ENCODE measurements around the gene LIF.
"Not testable (repeated sequence)": the region's sequence is repeated elsewhere in the genome, so short reads cannot be mapped to it uniquely, and the experiment has no call there.

The LIF gene

DNA sequence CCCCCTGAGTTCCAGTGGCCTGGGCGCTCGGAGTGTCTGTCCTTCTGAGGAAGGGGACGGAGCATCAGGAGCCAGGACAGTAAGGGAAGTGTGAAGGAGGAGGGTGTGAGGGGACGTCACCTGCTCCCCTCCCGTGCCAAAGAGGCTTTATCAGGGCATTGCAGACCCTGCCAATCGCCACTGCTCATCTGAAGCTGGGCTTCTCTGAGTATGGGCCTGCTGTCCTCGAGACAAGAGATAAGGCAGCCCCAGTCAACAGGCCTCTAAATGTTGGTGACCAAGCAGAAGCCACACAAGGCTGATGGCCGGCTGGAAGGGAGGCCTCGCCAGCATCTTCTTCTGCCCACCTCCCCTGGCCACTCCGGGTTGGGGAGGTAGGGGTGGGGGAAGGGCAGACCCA, 29.8 kb downstream of the LIF start:
- Histone ChIP-seq H3K27ac (replicated peaks) (no peak overlapping the region), H3K27me3 (ENCODE audit: insufficient read depth, poor library complexity, severe bottlenecking) (no peaks in the 10 kb centered on the region), H3K4me3 (replicated peaks; ENCODE audit: insufficient read depth, low read length) (no peak overlapping the region)
- no peak for TF ChIP-seq POLR2AphosphoS5 (IDR thresholded peaks at IDR 0.05; ENCODE audit: low read depth)
- no peak for TF ChIP-seq GABPA (IDR thresholded peaks at IDR 0.05; ENCODE audit: low read depth)
- TF ChIP-seq, protein P1, sequence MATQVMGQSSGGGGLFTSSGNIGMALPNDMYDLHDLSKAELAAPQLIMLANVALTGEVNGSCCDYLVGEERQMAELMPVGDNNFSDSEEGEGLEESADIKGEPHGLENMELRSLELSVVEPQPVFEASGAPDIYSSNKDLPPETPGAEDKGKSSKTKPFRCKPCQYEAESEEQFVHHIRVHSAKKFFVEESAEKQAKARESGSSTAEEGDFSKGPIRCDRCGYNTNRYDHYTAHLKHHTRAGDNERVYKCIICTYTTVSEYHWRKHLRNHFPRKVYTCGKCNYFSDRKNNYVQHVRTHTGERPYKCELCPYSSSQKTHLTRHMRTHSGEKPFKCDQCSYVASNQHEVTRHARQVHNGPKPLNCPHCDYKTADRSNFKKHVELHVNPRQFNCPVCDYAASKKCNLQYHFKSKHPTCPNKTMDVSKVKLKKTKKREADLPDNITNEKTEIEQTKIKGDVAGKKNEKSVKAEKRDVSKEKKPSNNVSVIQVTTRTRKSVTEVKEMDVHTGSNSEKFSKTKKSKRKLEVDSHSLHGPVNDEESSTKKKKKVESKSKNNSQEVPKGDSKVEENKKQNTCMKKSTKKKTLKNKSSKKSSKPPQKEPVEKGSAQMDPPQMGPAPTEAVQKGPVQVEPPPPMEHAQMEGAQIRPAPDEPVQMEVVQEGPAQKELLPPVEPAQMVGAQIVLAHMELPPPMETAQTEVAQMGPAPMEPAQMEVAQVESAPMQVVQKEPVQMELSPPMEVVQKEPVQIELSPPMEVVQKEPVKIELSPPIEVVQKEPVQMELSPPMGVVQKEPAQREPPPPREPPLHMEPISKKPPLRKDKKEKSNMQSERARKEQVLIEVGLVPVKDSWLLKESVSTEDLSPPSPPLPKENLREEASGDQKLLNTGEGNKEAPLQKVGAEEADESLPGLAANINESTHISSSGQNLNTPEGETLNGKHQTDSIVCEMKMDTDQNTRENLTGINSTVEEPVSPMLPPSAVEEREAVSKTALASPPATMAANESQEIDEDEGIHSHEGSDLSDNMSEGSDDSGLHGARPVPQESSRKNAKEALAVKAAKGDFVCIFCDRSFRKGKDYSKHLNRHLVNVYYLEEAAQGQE (IDR thresholded peaks at IDR 0.05; ENCODE audit: insufficient replicate concordance, low read depth) = no peak
- TF ChIP-seq, protein P2, sequence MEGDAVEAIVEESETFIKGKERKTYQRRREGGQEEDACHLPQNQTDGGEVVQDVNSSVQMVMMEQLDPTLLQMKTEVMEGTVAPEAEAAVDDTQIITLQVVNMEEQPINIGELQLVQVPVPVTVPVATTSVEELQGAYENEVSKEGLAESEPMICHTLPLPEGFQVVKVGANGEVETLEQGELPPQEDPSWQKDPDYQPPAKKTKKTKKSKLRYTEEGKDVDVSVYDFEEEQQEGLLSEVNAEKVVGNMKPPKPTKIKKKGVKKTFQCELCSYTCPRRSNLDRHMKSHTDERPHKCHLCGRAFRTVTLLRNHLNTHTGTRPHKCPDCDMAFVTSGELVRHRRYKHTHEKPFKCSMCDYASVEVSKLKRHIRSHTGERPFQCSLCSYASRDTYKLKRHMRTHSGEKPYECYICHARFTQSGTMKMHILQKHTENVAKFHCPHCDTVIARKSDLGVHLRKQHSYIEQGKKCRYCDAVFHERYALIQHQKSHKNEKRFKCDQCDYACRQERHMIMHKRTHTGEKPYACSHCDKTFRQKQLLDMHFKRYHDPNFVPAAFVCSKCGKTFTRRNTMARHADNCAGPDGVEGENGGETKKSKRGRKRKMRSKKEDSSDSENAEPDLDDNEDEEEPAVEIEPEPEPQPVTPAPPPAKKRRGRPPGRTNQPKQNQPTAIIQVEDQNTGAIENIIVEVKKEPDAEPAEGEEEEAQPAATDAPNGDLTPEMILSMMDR (IDR thresholded peaks at IDR 0.05; ENCODE audit: insufficient read depth, low read length) = no peak
- no peak for TF ChIP-seq SPI1 (IDR thresholded peaks at IDR 0.05; ENCODE audit: borderline replicate concordance, low read depth)
- no peak for DNase-seq (ENCODE audit: low read depth in 1 of 2, low spot score in 1 of 2)

GRCh38 chr22:30216272-30216671, 30.3 kb downstream of the LIF start:
- not testable (repeated sequence) for H3K27ac ChIP-seq (replicated peaks); DNase-seq (ENCODE audit: low read depth in 1 of 2, low spot score in 1 of 2); H3K4me3 ChIP-seq (replicated peaks; ENCODE audit: insufficient read depth, low read length); H3K27me3 ChIP-seq (ENCODE audit: insufficient read depth, poor library complexity, severe bottlenecking)

DNA sequence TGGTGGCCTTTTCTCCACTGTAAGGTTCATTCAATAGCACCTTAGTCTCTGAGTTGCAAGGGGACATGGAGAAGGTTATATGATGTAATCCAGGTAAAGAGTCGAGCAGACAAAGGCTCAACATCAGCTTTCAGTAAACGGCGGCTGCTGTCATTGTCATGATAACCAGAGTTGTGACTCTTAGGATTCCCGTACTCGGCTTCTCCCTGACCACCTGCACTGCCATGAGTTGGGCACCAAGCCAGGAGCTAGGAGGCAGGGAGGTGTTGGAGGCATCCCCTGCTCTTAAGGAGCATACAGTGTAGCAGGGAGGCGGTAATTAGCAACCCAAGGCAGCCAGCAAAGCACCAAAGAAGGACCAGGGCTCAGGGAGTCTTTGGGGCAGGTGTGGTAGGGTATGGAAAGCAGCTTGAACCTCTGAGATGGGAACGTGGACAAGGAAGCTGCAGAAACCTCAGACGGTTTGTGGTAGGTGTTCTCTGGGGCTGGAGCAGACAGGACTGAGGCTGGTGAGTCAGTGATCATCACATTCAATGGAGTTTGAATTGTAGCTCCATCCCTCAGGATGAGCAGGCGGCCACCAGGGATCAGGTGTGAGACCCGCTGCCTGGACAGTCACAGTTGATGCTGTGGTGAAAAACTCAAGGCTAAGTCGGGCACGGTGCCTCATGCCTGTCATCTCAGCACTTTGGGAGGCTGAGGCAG, 31.7 kb downstream of the LIF start:
- TF ChIP-seq POLR2AphosphoS5 (IDR thresholded peaks at IDR 0.05; ENCODE audit: low read depth) = no peak
- TF ChIP-seq, protein P2 (IDR thresholded peaks at IDR 0.05; ENCODE audit: insufficient read depth, low read length) = no peak
- TF ChIP-seq, protein P1 (IDR thresholded peaks at IDR 0.05; ENCODE audit: insufficient replicate concordance, low read depth) = no peak
- TF ChIP-seq GABPA (IDR thresholded peaks at IDR 0.05; ENCODE audit: low read depth) = no peak
- TF ChIP-seq SPI1 (IDR thresholded peaks at IDR 0.05; ENCODE audit: borderline replicate concordance, low read depth) = no peak
- Histone ChIP-seq H3K27ac (replicated peaks) (no peak overlapping the region), H3K27me3 (ENCODE audit: insufficient read depth, poor library complexity, severe bottlenecking) (no peaks in the 10 kb centered on the region), H3K4me3 (replicated peaks; ENCODE audit: insufficient read depth, low read length) (no peak overlapping the region)
- no peak for DNase-seq (ENCODE audit: low read depth in 1 of 2, low spot score in 1 of 2)

DNA sequence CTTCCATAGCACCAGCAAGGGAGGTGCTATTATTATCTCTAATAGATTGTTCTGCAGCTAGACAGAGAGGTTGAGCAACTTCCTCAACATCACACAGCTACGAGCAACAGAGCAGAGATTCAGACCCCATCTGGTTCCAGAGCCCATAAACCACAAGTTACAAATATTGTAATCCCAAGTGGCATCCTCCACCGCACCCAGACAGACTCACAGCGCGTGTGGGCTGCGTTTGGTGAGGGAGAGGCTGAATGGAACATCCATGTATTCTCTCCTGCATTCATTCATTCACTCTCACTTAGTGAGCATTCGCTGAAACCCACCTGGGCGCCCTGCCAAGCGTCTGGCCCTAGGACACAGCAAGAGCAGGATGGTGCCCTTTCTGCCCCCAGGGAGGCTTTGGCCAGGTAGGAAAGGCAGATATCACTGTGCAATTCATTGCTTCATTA, 33.5 kb downstream of the LIF start:
- H3K4me3 ChIP-seq (replicated peaks; ENCODE audit: insufficient read depth, low read length) = no peak overlapping the region
- H3K27ac ChIP-seq (replicated peaks) = peak overlapping the region; percentile 44
- TF ChIP-seq POLR2AphosphoS5 (IDR thresholded peaks at IDR 0.05; ENCODE audit: low read depth) = 0 out of 2 replicates have a peak, but pooled peaks have one; percentile 55
- TF ChIP-seq, protein P1 (IDR thresholded peaks at IDR 0.05; ENCODE audit: insufficient replicate concordance, low read depth) = no peak
- DNase-seq (ENCODE audit: low read depth in 1 of 2, low spot score in 1 of 2) = peak; percentile 53 to 62
- H3K27me3 ChIP-seq (ENCODE audit: insufficient read depth, poor library complexity, severe bottlenecking) = no peaks in the 10 kb centered on the region
